Epidermal melanocyte (primary cell): ENCODE measurements around the gene GPR26.

Experiments
- DNase-seq: peaks from one replicate; pipeline ENCODE4 v3.0.0; 2011; ENCODE audit warnings: low spot score; ENCODE audit not compliant: insufficient read length

Gene GPR26

GRCh38 chr10:123666318-123667236, at the start of gene GPR26:
Gene GPR26 (plus strand): TSS chr10:123666355. CDS start chr10:123666408, 53 bp downstream.
- no peak for DNase-seq

DNA sequence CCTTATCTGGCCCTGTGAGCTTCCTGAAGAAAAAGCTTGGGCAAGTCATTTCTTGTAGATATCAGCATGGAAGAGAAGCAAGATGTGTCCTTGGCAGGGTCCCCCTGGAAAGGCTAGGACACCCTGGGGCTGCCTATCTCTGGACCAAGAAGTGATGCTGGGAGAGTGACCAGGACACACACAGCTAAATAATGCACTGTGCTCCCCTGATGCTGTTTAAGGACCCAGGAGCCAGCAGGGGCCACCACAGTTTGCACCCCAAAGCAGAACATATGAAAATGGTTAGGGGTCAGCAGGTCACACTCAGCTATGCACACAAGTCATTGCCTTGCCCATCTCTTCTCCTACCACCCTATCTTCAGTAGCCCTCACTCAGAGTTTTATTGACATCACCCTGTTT, 47.9 kb upstream of the GPR26 start:
- no peak for DNase-seq

- DNase-seq: no peak
Measured at GRCh38 chr10:123619067-123619855, 46.9 kb upstream of the GPR26 start.

DNA sequence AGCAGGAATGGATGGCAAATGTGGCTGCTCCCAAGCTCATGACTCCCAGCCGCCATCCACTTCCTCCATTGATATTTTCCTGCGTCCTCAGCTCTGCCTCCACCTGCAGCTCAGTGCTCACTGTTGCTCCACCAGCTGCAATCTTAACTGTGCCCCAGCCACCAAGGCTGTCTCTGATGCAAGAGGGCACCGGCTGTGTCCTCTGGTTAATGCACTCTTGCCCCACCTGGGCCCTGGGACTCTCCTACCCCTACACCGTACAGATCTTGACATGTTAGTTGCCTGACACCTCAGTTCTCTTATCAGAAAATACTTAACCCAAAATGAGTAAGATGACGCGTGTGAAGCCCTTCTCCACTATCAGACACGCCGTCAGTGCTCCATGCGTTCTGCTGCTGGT, 45.5 kb upstream of the GPR26 start:
- no peak for DNase-seq

DNA sequence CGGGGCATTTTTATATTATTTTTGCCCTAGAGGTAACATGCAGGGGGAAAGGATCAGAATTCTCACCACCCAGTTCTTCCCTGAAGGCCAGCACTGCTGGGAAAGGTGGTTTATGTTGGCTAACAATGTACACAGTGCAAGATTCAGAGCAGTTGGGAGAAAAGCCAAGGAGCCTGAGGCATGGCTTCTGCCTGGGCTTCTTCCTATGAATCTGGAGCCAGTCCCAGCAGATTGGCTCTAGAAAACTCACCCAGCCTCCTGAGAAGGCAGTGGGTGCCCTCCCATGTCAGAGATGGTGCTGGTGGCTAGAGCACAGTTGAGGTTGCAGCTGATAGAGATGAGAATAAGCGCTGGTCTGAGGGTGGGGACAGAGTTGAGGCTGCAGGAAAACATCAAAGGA, 44.7 kb upstream of the GPR26 start:
- DNase-seq: no peak

GRCh38 chr10:123621916-123622315, 44.2 kb upstream of the GPR26 start:
- DNase-seq: no peak

DNA sequence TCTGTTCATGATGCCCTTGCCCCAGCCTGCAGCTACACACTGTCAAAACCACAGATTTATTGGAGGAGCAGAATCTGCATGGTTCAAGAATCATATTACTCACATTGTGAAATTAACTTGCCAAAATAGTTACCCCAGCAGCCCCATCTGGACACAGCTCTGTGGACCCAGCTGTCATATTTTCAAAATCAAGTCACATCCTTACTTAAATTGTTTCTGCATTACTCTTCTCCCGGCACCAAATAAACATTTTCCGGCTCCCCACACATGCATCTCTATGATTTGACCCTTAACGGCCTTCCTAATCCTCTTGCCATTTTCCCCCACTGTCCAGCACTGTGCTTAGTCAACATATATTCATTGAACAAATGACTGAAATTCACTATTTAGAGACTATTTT, 43.8 kb upstream of the GPR26 start:
- DNase-seq: no peak

GRCh38 chr10:123624086-123624485, 42.1 kb upstream of the GPR26 start:
- DNase-seq: no peak

GRCh38 chr10:123633106-123633505, 33.0 kb upstream of the GPR26 start:
- no peak for DNase-seq

- no peak for DNase-seq
Measured at GRCh38 chr10:123633636-123634035, 32.5 kb upstream of the GPR26 start.

DNA sequence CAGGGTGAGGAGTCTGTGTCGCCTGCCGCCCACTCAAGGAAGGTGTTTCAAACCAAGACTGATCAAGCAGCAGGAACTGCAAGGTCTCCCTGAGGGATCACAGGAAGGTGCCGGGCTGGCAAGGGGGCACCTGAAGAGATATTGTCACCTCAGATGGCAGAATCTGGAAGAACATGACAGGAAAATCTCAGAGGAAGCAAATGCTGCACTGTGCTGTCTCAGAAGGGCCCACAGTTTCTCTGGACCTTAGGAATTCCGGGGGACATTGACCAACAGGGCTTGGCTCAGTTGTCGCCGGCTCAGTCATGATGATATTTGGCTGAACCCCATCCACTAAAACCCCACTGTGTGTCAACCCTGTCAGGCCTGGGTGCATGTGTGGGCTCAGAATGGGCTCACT, 31.9 kb upstream of the GPR26 start:
- DNase-seq: no peak

DNA sequence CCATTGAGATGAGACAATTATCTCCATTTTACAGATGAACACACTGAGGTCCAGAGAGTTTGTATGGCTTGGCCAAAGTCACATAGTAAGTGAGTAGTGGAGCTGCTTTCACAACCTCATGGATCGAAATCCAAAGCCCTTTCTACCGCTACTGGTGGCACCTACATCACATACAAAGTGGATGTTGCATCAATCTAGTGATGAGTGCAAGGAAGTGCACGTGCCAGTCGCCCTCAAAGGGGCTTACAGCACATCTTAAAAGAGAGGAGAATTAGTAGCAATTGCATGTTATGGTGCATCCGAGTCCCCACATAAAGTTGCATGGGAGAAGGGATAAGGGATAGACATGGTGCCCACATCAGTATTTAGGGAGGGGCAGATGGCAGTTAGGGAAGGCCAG, 31.0 kb upstream of the GPR26 start:
- DNase-seq: no peak

DNA sequence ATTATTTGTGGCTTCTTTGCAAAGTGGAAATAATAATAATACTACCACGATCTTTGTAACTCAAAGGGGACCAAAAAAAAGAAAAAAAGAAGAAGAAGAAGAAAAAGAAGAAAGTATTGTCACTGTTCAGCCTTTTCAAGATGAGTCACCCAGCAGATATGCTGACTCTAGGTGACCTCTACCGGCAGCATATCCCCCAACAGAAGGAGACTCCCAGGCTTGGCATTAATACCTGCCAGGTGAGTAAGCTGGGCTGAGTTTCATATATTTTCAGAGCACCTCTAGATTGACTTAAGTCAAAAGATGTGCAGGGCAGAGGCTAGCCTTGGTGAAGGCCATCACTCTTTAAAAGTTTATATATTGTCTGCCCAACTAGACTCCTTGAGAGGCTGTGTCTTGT, 30.4 kb upstream of the GPR26 start:
- DNase-seq: no peak

DNA sequence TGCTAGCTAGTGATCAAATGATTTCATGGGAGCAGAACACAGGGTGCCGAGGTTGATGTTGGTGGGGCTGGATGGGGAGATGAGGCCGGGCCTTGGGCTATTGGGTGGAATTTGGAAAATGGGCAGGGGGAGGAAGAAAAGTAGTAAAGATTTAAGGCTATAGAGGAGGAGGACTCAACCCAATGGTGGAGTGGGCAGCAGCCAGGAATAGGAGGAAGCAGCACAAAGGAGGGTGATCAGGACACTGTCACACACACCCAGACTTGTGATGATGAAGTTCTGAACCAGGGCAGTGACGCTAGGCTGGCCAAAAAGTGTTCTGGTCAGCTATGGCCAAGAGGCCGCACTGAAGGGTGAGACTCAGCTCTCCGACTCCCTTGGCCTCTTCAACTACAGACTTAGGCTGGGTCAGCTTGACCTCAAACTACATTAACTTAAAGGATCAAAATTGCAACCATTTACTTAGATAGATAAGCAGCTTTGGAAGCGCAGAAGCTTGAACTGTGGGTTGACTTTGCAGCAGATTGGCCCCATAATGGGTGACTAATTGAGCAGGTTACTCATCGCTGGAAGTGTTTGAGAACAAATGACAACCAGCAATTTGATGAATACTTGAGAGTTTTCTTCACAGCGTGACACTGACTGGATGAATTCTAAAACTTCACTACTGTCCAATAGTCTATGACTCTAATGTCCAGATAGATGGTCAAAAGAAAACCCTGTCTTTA, 29.4 kb upstream of the GPR26 start:
- no peak for DNase-seq

DNA sequence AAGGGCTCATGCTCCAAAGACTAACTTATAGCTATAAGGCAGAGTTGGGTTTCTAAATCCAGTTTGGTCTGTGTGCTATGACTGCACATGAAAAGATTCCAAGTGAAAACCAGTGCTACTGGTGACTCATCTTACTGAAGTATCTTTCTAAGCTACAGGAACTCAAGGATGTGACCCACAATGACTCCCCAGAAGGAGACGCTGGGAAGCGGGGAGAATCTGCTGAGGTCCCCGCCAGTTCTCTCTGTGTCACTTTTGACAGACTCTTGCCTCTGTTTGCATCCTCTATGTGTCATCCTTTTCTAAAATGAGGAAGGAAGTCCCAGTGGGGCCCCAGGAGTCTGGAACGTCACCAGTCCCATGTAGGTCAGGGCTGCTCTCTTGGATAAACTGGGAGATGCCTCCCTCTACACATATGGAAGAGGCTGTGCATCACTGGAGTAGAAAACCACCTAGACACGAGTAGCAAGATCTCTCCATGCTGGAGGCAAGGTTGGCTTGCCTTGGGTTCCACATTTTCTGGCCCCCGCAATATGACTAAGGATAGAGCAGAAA, 28.8 kb upstream of the GPR26 start:
- DNase-seq: no peak

GRCh38 chr10:123639131-123639530, 27.0 kb upstream of the GPR26 start:
- DNase-seq: no peak

- DNase-seq: no peak
Measured at GRCh38 chr10:123640016-123640535, 26.1 kb upstream of the GPR26 start.

DNA sequence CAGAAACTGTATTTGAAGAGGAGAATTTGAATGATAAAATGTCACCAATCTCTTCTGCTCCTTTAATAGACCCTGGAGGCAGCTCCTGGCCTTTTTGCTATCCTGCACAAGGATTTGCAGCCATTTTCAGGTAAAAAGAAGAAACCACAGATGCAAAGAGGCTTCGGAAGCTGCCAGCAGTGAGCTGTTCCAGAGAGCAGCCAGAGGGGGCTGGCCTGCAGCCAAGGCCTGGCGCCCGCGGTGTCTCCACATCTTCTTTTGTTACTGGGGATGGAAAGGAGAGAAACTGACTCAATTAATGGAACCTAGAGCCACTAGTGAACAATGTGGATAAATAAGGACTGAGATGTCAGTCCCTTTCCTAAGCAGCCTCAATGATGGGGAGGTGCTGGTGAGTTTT, 23.9 kb upstream of the GPR26 start:
- no peak for DNase-seq

DNA sequence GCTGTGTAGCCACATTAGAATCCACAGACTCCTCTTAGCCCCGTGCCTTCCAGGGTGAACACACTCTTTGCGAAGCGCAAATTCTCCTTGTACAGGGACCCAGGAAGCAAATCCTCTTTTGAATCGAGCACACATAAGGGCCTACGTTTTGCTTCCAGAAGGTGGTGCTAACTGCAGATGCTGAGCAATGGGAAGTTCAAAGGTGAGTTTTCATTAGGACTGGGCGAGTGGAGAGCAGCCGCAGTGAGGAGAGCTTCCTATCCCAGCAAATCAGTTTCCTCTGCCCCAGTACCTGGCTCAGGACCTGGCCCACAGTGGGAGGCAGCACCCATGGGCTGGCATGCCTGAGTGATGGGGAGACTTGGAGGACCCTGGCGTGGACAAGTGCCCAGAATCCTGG, 23.5 kb upstream of the GPR26 start:
- DNase-seq: no peak

DNA sequence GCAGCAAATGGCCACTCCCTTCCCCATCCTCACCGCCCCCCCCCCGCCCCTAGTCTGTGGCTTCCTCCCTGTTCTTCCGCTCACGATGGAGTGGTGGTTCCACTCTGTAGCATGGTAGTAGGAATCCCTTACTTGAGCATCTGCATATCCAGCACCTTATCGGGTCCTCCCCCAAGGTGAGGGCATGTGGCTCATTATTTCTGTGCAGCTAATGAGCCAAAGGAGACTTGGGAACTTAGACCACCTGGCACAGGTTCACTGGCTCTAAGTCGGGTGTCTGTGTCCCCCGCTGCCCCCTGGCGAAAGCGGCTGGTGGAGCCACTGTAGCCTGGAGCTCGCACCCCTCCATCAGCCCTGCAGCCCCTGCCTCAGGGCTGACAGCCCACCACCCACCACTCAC, 22.8 kb upstream of the GPR26 start:
- no peak for DNase-seq

GRCh38 chr10:123645016-123645415, 21.1 kb upstream of the GPR26 start:
- DNase-seq: no peak
